K562 (cell line): ENCODE data around the gene KLHL18.

Source experiments
- KDM1A ChIP-seq, 2 experiments: fragments of 450-650 bp; IDR thresholded peaks; 2 replicates each; pipeline ENCODE4 v1.6.1; 2016; ENCODE audit warnings: mild to moderate bottlenecking in 2 of 2
- POLR2AphosphoS5 ChIP-seq: IDR thresholded peaks from 2 replicates; pipeline ENCODE4 v1.6.1; 2011; ENCODE audit warnings: mild to moderate bottlenecking, low read depth, low read length, moderate library complexity; ENCODE audit not compliant: control insufficient read depth, insufficient read depth
- RCOR1 ChIP-seq, 2 experiments: IDR thresholded peaks; 2 replicates each; pipeline ENCODE4 v1.6.1; 2012; ENCODE audit warnings: low read depth in 2 of 2, low read length in 2 of 2, borderline replicate concordance in 1 of 2, improper control_type of control experiment in 1 of 2
- TF ChIP-seq, protein P1 (sequence below), 2 experiments: fragments of 150-350 bp in 1 of 2; IDR thresholded peaks; 2 replicates each; pipeline ENCODE4 v1.6.1; 2012 to 2016; ENCODE audit warnings: low read depth in 2 of 2, low read length in 2 of 2, mild to moderate bottlenecking in 1 of 2, moderate library complexity in 1 of 2
- TF ChIP-seq, protein P2 (sequence below): fragments of 250-450 bp; sonication (Bioruptor Pico); IDR thresholded peaks from 2 replicates; pipeline ENCODE4 v1.5.0; 2020; ENCODE audit warnings: mild to moderate bottlenecking
- TF ChIP-seq, protein P3 (sequence below), 3 experiments: IDR thresholded peaks in 2 of 3; conservative IDR thresholded peaks in 1 of 3; 2 replicates each; pipeline ENCODE4 v1.5.1; 2011 to 2012; ENCODE audit warnings: low read length in 3 of 3, mild to moderate bottlenecking in 3 of 3, control low read depth in 2 of 3, improper control_type of control experiment in 1 of 3, inconsistent platforms in 1 of 3, low read depth in 1 of 3, mixed read lengths in 1 of 3, moderate library complexity in 1 of 3; ENCODE audit not compliant: insufficient read depth in 2 of 3

DNA sequence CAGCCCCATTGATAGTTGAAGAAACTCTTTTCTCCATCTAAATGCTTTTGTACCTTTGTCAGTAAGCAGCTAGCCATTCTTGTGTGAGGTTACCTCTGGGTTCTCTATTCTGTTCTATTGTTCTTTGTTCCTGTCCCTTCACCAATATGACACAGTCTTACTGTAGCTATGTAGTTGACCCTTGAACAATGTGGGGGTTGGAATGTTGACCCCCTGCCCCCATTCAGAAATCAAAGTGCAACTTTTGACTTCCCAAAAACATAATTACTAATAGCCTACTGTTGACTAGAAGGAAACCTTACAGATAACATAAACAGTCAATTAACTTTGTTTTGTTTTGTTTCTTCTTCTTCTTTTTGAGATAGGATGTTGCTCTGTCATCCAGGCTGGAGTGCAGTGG is 18.7 kb downstream of the KLHL18 start:
- TF ChIP-seq KDM1A (IDR thresholded peaks at IDR 0.05) (no peak), RCOR1 (IDR thresholded peaks at IDR 0.05; ENCODE audit: borderline replicate concordance in 1 of 2, low read depth in 2 of 2, low read length in 2 of 2) (no peak), POLR2AphosphoS5 (no peak)
- TF ChIP-seq, protein P1, sequence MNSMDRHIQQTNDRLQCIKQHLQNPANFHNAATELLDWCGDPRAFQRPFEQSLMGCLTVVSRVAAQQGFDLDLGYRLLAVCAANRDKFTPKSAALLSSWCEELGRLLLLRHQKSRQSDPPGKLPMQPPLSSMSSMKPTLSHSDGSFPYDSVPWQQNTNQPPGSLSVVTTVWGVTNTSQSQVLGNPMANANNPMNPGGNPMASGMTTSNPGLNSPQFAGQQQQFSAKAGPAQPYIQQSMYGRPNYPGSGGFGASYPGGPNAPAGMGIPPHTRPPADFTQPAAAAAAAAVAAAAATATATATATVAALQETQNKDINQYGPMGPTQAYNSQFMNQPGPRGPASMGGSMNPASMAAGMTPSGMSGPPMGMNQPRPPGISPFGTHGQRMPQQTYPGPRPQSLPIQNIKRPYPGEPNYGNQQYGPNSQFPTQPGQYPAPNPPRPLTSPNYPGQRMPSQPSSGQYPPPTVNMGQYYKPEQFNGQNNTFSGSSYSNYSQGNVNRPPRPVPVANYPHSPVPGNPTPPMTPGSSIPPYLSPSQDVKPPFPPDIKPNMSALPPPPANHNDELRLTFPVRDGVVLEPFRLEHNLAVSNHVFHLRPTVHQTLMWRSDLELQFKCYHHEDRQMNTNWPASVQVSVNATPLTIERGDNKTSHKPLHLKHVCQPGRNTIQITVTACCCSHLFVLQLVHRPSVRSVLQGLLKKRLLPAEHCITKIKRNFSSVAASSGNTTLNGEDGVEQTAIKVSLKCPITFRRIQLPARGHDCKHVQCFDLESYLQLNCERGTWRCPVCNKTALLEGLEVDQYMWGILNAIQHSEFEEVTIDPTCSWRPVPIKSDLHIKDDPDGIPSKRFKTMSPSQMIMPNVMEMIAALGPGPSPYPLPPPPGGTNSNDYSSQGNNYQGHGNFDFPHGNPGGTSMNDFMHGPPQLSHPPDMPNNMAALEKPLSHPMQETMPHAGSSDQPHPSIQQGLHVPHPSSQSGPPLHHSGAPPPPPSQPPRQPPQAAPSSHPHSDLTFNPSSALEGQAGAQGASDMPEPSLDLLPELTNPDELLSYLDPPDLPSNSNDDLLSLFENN (IDR thresholded peaks at IDR 0.05; ENCODE audit: low read depth in 2 of 2, low read length in 2 of 2), result no peak
- TF ChIP-seq, protein P2, sequence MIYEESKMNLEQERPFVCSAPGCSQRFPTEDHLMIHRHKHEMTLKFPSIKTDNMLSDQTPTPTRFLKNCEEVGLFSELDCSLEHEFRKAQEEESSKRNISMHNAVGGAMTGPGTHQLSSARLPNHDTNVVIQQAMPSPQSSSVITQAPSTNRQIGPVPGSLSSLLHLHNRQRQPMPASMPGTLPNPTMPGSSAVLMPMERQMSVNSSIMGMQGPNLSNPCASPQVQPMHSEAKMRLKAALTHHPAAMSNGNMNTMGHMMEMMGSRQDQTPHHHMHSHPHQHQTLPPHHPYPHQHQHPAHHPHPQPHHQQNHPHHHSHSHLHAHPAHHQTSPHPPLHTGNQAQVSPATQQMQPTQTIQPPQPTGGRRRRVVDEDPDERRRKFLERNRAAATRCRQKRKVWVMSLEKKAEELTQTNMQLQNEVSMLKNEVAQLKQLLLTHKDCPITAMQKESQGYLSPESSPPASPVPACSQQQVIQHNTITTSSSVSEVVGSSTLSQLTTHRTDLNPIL (CRISPR knock-in tag), result no peak
- TF ChIP-seq, protein P3, sequence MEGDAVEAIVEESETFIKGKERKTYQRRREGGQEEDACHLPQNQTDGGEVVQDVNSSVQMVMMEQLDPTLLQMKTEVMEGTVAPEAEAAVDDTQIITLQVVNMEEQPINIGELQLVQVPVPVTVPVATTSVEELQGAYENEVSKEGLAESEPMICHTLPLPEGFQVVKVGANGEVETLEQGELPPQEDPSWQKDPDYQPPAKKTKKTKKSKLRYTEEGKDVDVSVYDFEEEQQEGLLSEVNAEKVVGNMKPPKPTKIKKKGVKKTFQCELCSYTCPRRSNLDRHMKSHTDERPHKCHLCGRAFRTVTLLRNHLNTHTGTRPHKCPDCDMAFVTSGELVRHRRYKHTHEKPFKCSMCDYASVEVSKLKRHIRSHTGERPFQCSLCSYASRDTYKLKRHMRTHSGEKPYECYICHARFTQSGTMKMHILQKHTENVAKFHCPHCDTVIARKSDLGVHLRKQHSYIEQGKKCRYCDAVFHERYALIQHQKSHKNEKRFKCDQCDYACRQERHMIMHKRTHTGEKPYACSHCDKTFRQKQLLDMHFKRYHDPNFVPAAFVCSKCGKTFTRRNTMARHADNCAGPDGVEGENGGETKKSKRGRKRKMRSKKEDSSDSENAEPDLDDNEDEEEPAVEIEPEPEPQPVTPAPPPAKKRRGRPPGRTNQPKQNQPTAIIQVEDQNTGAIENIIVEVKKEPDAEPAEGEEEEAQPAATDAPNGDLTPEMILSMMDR (IDR thresholded peaks at IDR 0.05 in 2 of 3, conservative IDR thresholded peaks at IDR 0.05 in 1 of 3; ENCODE audit: insufficient read depth in 2 of 3, low read depth in 1 of 3, low read length in 3 of 3), result no peak
